ENCODE data around the gene POC1A. TPM values are rescaled to one million over a fixed set of nuclear protein-coding genes. Genes with fewer than 3 reads are reported as not detected.

POC1A gene
- total and polyA plus RNA-seq, 10 donors, result 1.6 to 4.4 (median 2.9) TPM

DNA sequence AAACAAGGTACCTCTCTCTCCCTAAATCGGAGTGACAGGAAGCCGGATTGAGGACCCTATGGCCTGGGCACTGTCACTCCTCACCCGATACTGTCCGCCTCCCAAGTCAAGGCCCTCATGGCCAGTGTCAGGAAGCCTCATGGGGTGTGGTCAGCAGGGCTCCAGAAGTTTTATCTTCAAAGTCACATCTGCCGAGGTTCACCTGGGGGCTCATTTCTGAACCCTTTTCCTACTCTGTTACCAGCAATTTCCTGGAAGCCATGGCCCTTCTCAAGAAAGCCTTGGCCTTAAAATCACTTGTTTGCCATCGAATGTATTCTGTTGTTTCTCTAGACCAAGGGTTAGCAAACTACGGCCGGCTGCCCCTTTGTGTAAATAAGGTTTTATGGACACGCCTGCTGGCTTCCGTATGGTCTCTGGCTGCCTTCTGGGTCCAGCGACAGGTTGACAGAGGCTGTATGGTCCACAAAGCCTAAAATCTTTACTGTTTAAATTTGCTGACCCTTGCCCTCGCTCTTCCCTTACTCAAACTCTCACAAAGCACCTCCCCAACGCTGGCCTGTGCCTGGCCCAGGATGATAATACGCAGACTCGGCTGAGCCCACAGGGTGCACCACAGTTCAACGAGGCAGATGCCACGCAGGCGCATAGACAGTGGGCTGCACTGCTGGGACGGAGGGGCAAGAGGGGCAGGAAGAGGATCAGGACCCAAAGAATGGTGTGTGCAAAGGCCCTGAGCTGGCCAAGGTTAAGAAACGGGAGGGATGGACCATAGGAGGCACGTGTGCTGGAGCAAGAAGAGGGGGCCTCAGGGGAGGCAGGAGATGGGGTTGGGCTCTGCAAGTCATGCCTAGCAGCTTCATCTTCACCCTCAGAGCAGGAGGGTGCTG is 73.1 kb downstream of the POC1A start:
- intact Hi-C loops (cut with DNase I; ENCODE audit: low total_unique reads), result no loop called here

DNA sequence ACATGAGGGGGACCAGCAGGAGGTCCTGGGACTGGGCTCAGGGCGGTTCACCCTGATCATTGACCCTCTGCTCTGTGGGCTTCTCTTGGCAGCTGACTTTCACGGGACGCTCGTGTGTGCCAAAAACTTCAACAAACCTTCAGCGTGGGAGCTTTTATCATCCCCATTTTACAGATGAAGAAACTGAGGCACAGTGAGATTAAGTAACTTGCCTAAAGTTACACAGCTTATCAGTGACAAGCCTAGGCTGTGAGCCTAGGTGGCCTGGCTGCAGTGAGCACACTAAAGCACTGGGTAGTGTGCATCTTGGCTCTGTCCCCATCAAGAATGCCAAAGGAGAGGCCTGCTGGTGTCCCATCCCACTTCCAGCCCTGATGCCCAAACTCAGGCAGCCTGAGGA is 74.3 kb downstream of the POC1A start:
- intact Hi-C loops (cut with DNase I; ENCODE audit: low total_unique reads), result no loop called here
- Histone ChIP-seq H3K27me3 (replicated peaks in 1 of 7) (no peaks in the 10 kb centered on the region), H3K4me1 (peaks cover 0 to 28% (median 11%) of the 10 kb centered on the region in 6 donors), H3K9me3 (no peaks in the 10 kb centered on the region), H3K36me3 (peaks cover 0 to 12% (median 0%) of the 10 kb centered on the region in 6 donors), H3K27ac (peak overlapping the region in 1 of 8 donors; percentile 38), H3K4me3 (no peak overlapping the region)
- 94 to 97% (median 97%) methylated on average over 5 of the region's 5 CpGs for WGBS, 5 donors
- no peak for DNase-seq
- TF ChIP-seq, protein P1, sequence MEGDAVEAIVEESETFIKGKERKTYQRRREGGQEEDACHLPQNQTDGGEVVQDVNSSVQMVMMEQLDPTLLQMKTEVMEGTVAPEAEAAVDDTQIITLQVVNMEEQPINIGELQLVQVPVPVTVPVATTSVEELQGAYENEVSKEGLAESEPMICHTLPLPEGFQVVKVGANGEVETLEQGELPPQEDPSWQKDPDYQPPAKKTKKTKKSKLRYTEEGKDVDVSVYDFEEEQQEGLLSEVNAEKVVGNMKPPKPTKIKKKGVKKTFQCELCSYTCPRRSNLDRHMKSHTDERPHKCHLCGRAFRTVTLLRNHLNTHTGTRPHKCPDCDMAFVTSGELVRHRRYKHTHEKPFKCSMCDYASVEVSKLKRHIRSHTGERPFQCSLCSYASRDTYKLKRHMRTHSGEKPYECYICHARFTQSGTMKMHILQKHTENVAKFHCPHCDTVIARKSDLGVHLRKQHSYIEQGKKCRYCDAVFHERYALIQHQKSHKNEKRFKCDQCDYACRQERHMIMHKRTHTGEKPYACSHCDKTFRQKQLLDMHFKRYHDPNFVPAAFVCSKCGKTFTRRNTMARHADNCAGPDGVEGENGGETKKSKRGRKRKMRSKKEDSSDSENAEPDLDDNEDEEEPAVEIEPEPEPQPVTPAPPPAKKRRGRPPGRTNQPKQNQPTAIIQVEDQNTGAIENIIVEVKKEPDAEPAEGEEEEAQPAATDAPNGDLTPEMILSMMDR (IDR thresholded peaks at IDR 0.05 in 8 of 11, conservative IDR thresholded peaks at IDR 0.05 in 3 of 11), result no peak

More for the DNA sequence above, 73.1 kb downstream of the POC1A start:
- no peak overlapping the region for H3K4me3 ChIP-seq
- peaks cover 0 to 6% (median 0%) of the 10 kb centered on the region in 6 donors for H3K36me3 ChIP-seq
- 75 to 87% (median 81%) methylated on average over 21 of the region's 21 CpGs for WGBS, 5 donors
- no peak for DNase-seq
- no peaks in the 10 kb centered on the region for H3K9me3 ChIP-seq
- H3K4me1 ChIP-seq, result peaks cover 0 to 28% (median 11%) of the 10 kb centered on the region in 6 donors
- no peaks in the 10 kb centered on the region for H3K27me3 ChIP-seq (replicated peaks in 1 of 7)
- peak overlapping the region in 6 of 8 donors; percentile 9 to 60 (median 38) for H3K27ac ChIP-seq
- TF ChIP-seq, protein P1 (IDR thresholded peaks at IDR 0.05 in 8 of 11, conservative IDR thresholded peaks at IDR 0.05 in 3 of 11), result no peak
- TF ChIP-seq POLR2AphosphoS5 (IDR thresholded peaks at IDR 0.05) (no peak), POLR2A (IDR thresholded peaks at IDR 0.05) (no peak)

DNA sequence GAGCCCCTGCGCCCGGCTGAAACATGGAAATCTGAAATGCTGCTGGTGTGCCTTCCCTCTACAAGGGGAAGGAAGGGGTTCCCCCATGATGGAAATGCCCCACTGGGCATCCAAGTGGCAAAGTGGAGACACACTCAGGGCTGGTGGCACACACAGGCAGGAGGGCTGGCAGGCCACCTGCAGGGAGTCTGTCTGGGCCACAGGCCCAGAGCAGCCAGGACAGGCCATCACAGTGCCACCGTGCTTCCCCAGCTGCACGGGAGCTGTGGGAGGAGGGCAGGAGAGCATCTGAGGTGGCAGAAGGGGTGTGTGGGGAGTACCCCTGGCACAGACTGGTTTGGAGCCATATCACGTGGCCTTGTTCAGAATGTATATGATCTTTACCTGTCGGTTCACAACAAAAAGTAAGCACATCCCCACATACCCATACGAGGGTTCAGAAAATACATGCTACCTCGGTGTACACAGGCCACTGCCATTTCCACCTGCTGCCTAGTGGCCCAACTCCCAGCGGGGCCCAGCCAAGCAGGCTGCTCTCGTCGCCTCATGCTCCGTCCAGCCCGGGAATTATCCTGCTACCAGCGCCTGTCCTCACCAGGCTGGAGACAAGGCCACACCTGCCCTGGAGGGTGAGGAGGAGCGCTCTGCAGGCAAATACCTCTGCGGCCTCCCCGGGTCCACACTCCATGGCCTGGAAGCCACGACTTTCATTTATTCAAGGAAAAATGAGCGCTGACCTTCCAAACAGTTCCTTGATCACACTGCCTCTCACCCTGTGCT is 75.3 kb downstream of the POC1A start:
- Histone ChIP-seq H3K4me1 (peaks cover 0 to 28% (median 11%) of the 10 kb centered on the region in 6 donors), H3K27me3 (replicated peaks in 1 of 7) (no peaks in the 10 kb centered on the region), H3K4me3 (no peak overlapping the region), H3K9me3 (no peaks in the 10 kb centered on the region), H3K27ac (no peak overlapping the region), H3K36me3 (peaks cover 0 to 22% (median 0%) of the 10 kb centered on the region in 6 donors)
- intact Hi-C loops (cut with DNase I; ENCODE audit: low total_unique reads), result no loop called here
- TF ChIP-seq, protein P1 (IDR thresholded peaks at IDR 0.05 in 8 of 11, conservative IDR thresholded peaks at IDR 0.05 in 3 of 11), result no peak
- no peak for TF ChIP-seq POLR2A (IDR thresholded peaks at IDR 0.05)
- no peak for TF ChIP-seq POLR2AphosphoS5 (IDR thresholded peaks at IDR 0.05)
- no peak for DNase-seq
- WGBS, 5 donors, result 94 to 96% (median 95%) methylated on average over 18 to 19 of the region's 19 CpGs
